Activated naive CD4-positive, alpha-beta T cell treated with anti-CD3 and anti-CD28 coated beads, Interleukin-2, amount 10 ng/mL, durations not matched to agents 7 days and 5 days (primary cell): ENCODE measurements around the gene USP13.
"Not testable (repeated sequence)": the region's sequence is repeated elsewhere in the genome, so short reads cannot be mapped to it uniquely, and the experiment has no call there.

ENCODE experiments used
- CTCF ChIA-PET: fragments of 350-600 bp; sonication (Branson Sonifier 250); formaldehyde crosslinking; loops from one replicate; lab custom pipeline; 2021; ENCODE audit warnings: antibody characterized with exemption; lab: Charles Lee
- DNase-seq: peaks from one replicate; pipeline ENCODE4 v3.0.0-alpha.2; 2020
- H3K27ac Mint-ChIP-seq: one replicate; pipeline ENCODE4 v1.8.0; 2021; ENCODE audit warnings: mild to moderate bottlenecking, moderate library complexity, mixed read lengths
- H3K27me3 Mint-ChIP-seq: one replicate; pipeline ENCODE4 v1.8.0; 2021; ENCODE audit warnings: mild to moderate bottlenecking, mixed read lengths
- H3K36me3 Mint-ChIP-seq: one replicate; pipeline ENCODE4 v1.8.0; 2021; ENCODE audit warnings: mixed read lengths
- H3K4me1 Mint-ChIP-seq: one replicate; pipeline ENCODE4 v1.8.0; 2021; ENCODE audit warnings: mixed read lengths
- H3K4me3 Mint-ChIP-seq: one replicate; pipeline ENCODE4 v1.8.0; 2021; ENCODE audit warnings: mild to moderate bottlenecking, moderate library complexity, mixed read lengths
- H3K9me3 Mint-ChIP-seq: one replicate; pipeline ENCODE4 v1.8.0; 2021; ENCODE audit warnings: mixed read lengths

USP13 gene

GRCh38 chr3:179670311-179670710 lies 17.5 kb downstream of the USP13 start:
- CTCF ChIA-PET, result no interaction called here
- no peaks in the 10 kb centered on the region for H3K36me3 Mint-ChIP-seq
- H3K9me3 Mint-ChIP-seq, result no peaks in the 10 kb centered on the region
- H3K4me1 Mint-ChIP-seq, result no peaks in the 10 kb centered on the region
- no peak for DNase-seq
- no peak overlapping the region for H3K4me3 Mint-ChIP-seq
- no peak overlapping the region for H3K27ac Mint-ChIP-seq
- no peaks in the 10 kb centered on the region for H3K27me3 Mint-ChIP-seq

GRCh38 chr3:179671309-179671708 lies 18.5 kb downstream of the USP13 start:
- Mint-ChIP-seq H3K4me3 (no peak overlapping the region), H3K4me1 (no peaks in the 10 kb centered on the region), H3K27ac (no peak overlapping the region), H3K9me3 (no peaks in the 10 kb centered on the region), H3K27me3 (no peaks in the 10 kb centered on the region), H3K36me3 (no peaks in the 10 kb centered on the region)
- DNase-seq, result no peak
- CTCF ChIA-PET, result interaction anchor here (0.6 kb wide), 1 partner anchor 228 kb away, joined by 3 read pairs; no protein-coding TSS in a partner anchor

- Mint-ChIP-seq H3K27ac (no peak overlapping the region), H3K9me3 (no peaks in the 10 kb centered on the region), H3K4me1 (no peaks in the 10 kb centered on the region), H3K36me3 (no peaks in the 10 kb centered on the region), H3K27me3 (no peaks in the 10 kb centered on the region), H3K4me3 (no peak overlapping the region)
- DNase-seq, result no peak
- CTCF ChIA-PET, result no interaction called here
These were observed 19.0 kb downstream of the USP13 start for GRCh38 chr3:179671747-179672242.

- DNase-seq, result no peak
- Mint-ChIP-seq H3K9me3 (no peaks in the 10 kb centered on the region), H3K4me3 (no peak overlapping the region), H3K27ac (no peak overlapping the region), H3K4me1 (no peaks in the 10 kb centered on the region), H3K27me3 (no peaks in the 10 kb centered on the region), H3K36me3 (no peaks in the 10 kb centered on the region)
- CTCF ChIA-PET, result no interaction called here
These were observed 20.1 kb downstream of the USP13 start for GRCh38 chr3:179672918-179673317.

- no peak overlapping the region for H3K4me3 Mint-ChIP-seq
These were observed 20.7 kb downstream of the USP13 start for GRCh38 chr3:179673523-179673922.

GRCh38 chr3:179676081-179676480 lies 23.2 kb downstream of the USP13 start:
- H3K4me1 Mint-ChIP-seq, result no peaks in the 10 kb centered on the region
- no peaks in the 10 kb centered on the region for H3K36me3 Mint-ChIP-seq
- no peak overlapping the region for H3K27ac Mint-ChIP-seq
- DNase-seq, result no peak
- CTCF ChIA-PET, result no interaction called here
- no peaks in the 10 kb centered on the region for H3K9me3 Mint-ChIP-seq
- H3K4me3 Mint-ChIP-seq, result no peak overlapping the region
- no peaks in the 10 kb centered on the region for H3K27me3 Mint-ChIP-seq

More at GRCh38 chr3:179673523-179673922, 20.7 kb downstream of the USP13 start:
- DNase-seq, result no peak
- Mint-ChIP-seq H3K27ac (no peak overlapping the region), H3K36me3 (no peaks in the 10 kb centered on the region), H3K9me3 (no peaks in the 10 kb centered on the region), H3K4me1 (no peaks in the 10 kb centered on the region), H3K27me3 (no peaks in the 10 kb centered on the region)
- CTCF ChIA-PET, result no interaction called here

GRCh38 chr3:179677884-179678283 lies 25.0 kb downstream of the USP13 start:
- Mint-ChIP-seq H3K27ac (no peak overlapping the region), H3K27me3 (no peaks in the 10 kb centered on the region), H3K4me1 (no peaks in the 10 kb centered on the region), H3K9me3 (no peaks in the 10 kb centered on the region), H3K36me3 (peaks cover under 1% of the 10 kb centered on the region), H3K4me3 (no peak overlapping the region)
- no peak for DNase-seq
- CTCF ChIA-PET, result no interaction called here

GRCh38 chr3:179681492-179682263 lies 28.8 kb downstream of the USP13 start:
- H3K27ac Mint-ChIP-seq, result peak overlapping the region; percentile 58
- no peak overlapping the region for H3K4me3 Mint-ChIP-seq
- CTCF ChIA-PET, result no interaction called here
- H3K27me3 Mint-ChIP-seq, result no peaks in the 10 kb centered on the region
- no peaks in the 10 kb centered on the region for H3K9me3 Mint-ChIP-seq
- no peak for DNase-seq
- no peaks in the 10 kb centered on the region for H3K4me1 Mint-ChIP-seq
- H3K36me3 Mint-ChIP-seq, result peaks cover 7% of the 10 kb centered on the region

GRCh38 chr3:179682426-179683080 lies 29.7 kb downstream of the USP13 start:
- CTCF ChIA-PET, result no interaction called here
- H3K4me3 Mint-ChIP-seq, result no peak overlapping the region
- no peak overlapping the region for H3K27ac Mint-ChIP-seq
- no peaks in the 10 kb centered on the region for H3K9me3 Mint-ChIP-seq
- H3K36me3 Mint-ChIP-seq, result peaks cover 7% of the 10 kb centered on the region
- no peak for DNase-seq
- H3K4me1 Mint-ChIP-seq, result no peaks in the 10 kb centered on the region
- H3K27me3 Mint-ChIP-seq, result no peaks in the 10 kb centered on the region

- DNase-seq, H3K36me3 Mint-ChIP-seq, H3K4me3 Mint-ChIP-seq, CTCF ChIA-PET, H3K27ac Mint-ChIP-seq, H3K4me1 Mint-ChIP-seq, H3K9me3 Mint-ChIP-seq, H3K27me3 Mint-ChIP-seq: not testable (repeated sequence)
These were observed 30.4 kb downstream of the USP13 start for GRCh38 chr3:179683286-179683685.

GRCh38 chr3:179687967-179688535 lies 35.2 kb downstream of the USP13 start:
- Mint-ChIP-seq H3K4me3 (no peak overlapping the region), H3K9me3 (no peaks in the 10 kb centered on the region), H3K4me1 (no peaks in the 10 kb centered on the region), H3K36me3 (peaks cover 9% of the 10 kb centered on the region), H3K27ac (no peak overlapping the region), H3K27me3 (no peaks in the 10 kb centered on the region)
- CTCF ChIA-PET, result no interaction called here
- no peak for DNase-seq

GRCh38 chr3:179688850-179689249 lies 36.0 kb downstream of the USP13 start:
- CTCF ChIA-PET, result no interaction called here
- H3K36me3 Mint-ChIP-seq, result peaks cover 5% of the 10 kb centered on the region
- no peaks in the 10 kb centered on the region for H3K27me3 Mint-ChIP-seq
- H3K4me1 Mint-ChIP-seq, result no peaks in the 10 kb centered on the region
- no peak overlapping the region for H3K27ac Mint-ChIP-seq
- no peaks in the 10 kb centered on the region for H3K9me3 Mint-ChIP-seq
- no peak overlapping the region for H3K4me3 Mint-ChIP-seq
- no peak for DNase-seq

- Mint-ChIP-seq H3K4me1 (no peaks in the 10 kb centered on the region), H3K27me3 (no peaks in the 10 kb centered on the region), H3K9me3 (no peaks in the 10 kb centered on the region), H3K36me3 (peaks cover 5% of the 10 kb centered on the region), H3K27ac (no peak overlapping the region), H3K4me3 (no peak overlapping the region)
- CTCF ChIA-PET, result no interaction called here
- DNase-seq, result no peak
These were observed 41.9 kb downstream of the USP13 start for GRCh38 chr3:179694731-179695130.

- Mint-ChIP-seq H3K27me3 (no peaks in the 10 kb centered on the region), H3K4me1 (no peaks in the 10 kb centered on the region), H3K9me3 (no peaks in the 10 kb centered on the region), H3K27ac (no peak overlapping the region), H3K36me3 (peaks cover 5% of the 10 kb centered on the region), H3K4me3 (no peak overlapping the region)
- no peak for DNase-seq
- CTCF ChIA-PET, result interaction anchor here (0.6 kb wide), 1 partner anchor 1091 kb away, joined by 3 read pairs; no protein-coding TSS in a partner anchor
These were observed 43.0 kb downstream of the USP13 start for GRCh38 chr3:179695672-179696313.
